Right renal cortex interstitium (tissue), 3 donors: ENCODE measurements around the gene TMEM107. TPM values are rescaled to one million over a fixed set of nuclear protein-coding genes. Genes with fewer than 3 reads are reported as not detected.

ENCODE experiments used
- DNase-seq, 3 donors: peaks; one replicate each; pipeline ENCODE4 v3.0.0-alpha.2; 2013; ENCODE audit warnings: low read depth in 3 of 3, low spot score in 2 of 3
- polyA plus RNA-seq, 3 donors: library from polyadenylated mRNA; unstranded; fragments of 120-200 nt; gene quantifications; one replicate each; pipeline ENCODE4 v1.2.1, GENCODE V29; 2013; ENCODE audit not compliant: insufficient read length in 3 of 3

Gene TMEM107
- polyA plus RNA-seq, 3 donors = 22.4 to 25.9 (median 23.5) TPM

GRCh38 chr17:8151641-8152111, 24.5 kb downstream of the TMEM107 start:
- no peak for DNase-seq

GRCh38 chr17:8151120-8151640, 25.0 kb downstream of the TMEM107 start:
- DNase-seq = peak in 1 of 3 donors; percentile 78

GRCh38 chr17:8150194-8151119, 25.7 kb downstream of the TMEM107 start:
- DNase-seq = no peak

- DNase-seq = no peak
Measured at GRCh38 chr17:8149419-8150193, 26.6 kb downstream of the TMEM107 start.

- DNase-seq = no peak
Measured at GRCh38 chr17:8148560-8148959, 27.6 kb downstream of the TMEM107 start.

- no peak for DNase-seq
Measured at GRCh38 chr17:8147805-8148404, 28.3 kb downstream of the TMEM107 start.

- DNase-seq = no peak
Measured at GRCh38 chr17:8147141-8147804, 28.9 kb downstream of the TMEM107 start.

- no peak for DNase-seq
Measured at GRCh38 chr17:8146381-8147140, 29.6 kb downstream of the TMEM107 start.

- DNase-seq = no peak
Measured at GRCh38 chr17:8145811-8146210, 30.4 kb downstream of the TMEM107 start.

GRCh38 chr17:8144401-8145231, 31.6 kb downstream of the TMEM107 start:
- no peak for DNase-seq

- no peak for DNase-seq
Measured at GRCh38 chr17:8143581-8144400, 32.4 kb downstream of the TMEM107 start.

- DNase-seq = no peak
Measured at GRCh38 chr17:8142887-8143580, 33.1 kb downstream of the TMEM107 start.

GRCh38 chr17:8142158-8142886, 33.9 kb downstream of the TMEM107 start:
- DNase-seq = no peak

- DNase-seq = no peak
Measured at GRCh38 chr17:8141741-8142140, 34.4 kb downstream of the TMEM107 start.

GRCh38 chr17:8141045-8141444, 35.1 kb downstream of the TMEM107 start:
- DNase-seq = no peak
